B cell (primary cell): ENCODE data around the gene MED20.

Source experiments
- CTCF ChIP-seq: fragments of 200-600 bp; IDR thresholded peaks from one replicate; pipeline ENCODE4 v1.8.0; 2022; ENCODE audit warnings: antibody characterized with exemption, mild to moderate bottlenecking
- EZH2 ChIP-seq: IDR thresholded peaks from 2 replicates; pipeline ENCODE4 v1.6.1; 2012; ENCODE audit warnings: borderline replicate concordance, low read depth, mild to moderate bottlenecking, moderate library complexity, low read length; ENCODE audit not compliant: insufficient read depth, poor library complexity, severe bottlenecking

- TF ChIP-seq CTCF (no peak), EZH2 (no peak)
Observed at GRCh38 chr6:41881506-41881905, 39.4 kb downstream of the MED20 start.
